ENCODE results near the gene FOXD1.
A peak's percentile ranks its signal among the peaks of the same experiment; 100 is the strongest.

Gene FOXD1

GRCh38 chr5:73450137-73450536, 1.6 kb upstream of the FOXD1 start:
- H3K27me3 ChIP-seq (ENCODE audit: control insufficient read depth in 5 of 5, insufficient read depth in 4 of 5, low read length in 5 of 5), result peaks cover 43 to 75% (median 71%) of the 10 kb centered on the region in 5 donors
- peaks cover 0 to 31% (median 24%) of the 10 kb centered on the region in 5 donors for H3K4me1 ChIP-seq (ENCODE audit: control insufficient read depth in 5 of 5, insufficient read depth in 5 of 5, low read length in 5 of 5)
- H3K27ac ChIP-seq (ENCODE audit: low read depth, low read length), result no peak overlapping the region
- peaks cover 0 to 2% (median 0%) of the 10 kb centered on the region in 5 donors for H3K9me3 ChIP-seq (ENCODE audit: control insufficient read depth in 5 of 5, low read length in 5 of 5)
- H3K9ac ChIP-seq (ENCODE audit: low read length in 5 of 5), result no peak overlapping the region
- no peak overlapping the region for H3K4me3 ChIP-seq (ENCODE audit: low read depth in 1 of 5, low read length in 5 of 5)
- no peaks in the 10 kb centered on the region for H3K36me3 ChIP-seq (ENCODE audit: control insufficient read depth in 5 of 5, insufficient read depth in 5 of 5, low read length in 5 of 5)

- H3K9me3 ChIP-seq (ENCODE audit: control insufficient read depth in 5 of 5, low read length in 5 of 5), result peaks cover 0 to 2% (median 0%) of the 10 kb centered on the region in 5 donors
- H3K36me3 ChIP-seq (ENCODE audit: control insufficient read depth in 5 of 5, insufficient read depth in 5 of 5, low read length in 5 of 5), result no peaks in the 10 kb centered on the region
- peaks cover 60 to 83% (median 79%) of the 10 kb centered on the region in 5 donors for H3K27me3 ChIP-seq (ENCODE audit: control insufficient read depth in 5 of 5, insufficient read depth in 4 of 5, low read length in 5 of 5)
- no peak overlapping the region for H3K27ac ChIP-seq (ENCODE audit: low read depth, low read length)
- H3K4me3 ChIP-seq (ENCODE audit: low read depth in 1 of 5, low read length in 5 of 5), result peak overlapping the region in 4 of 5 donors; percentile 37 to 64 (median 54)
- H3K9ac ChIP-seq (ENCODE audit: low read length in 5 of 5), result no peak overlapping the region
- peaks cover 0 to 31% (median 24%) of the 10 kb centered on the region in 5 donors for H3K4me1 ChIP-seq (ENCODE audit: control insufficient read depth in 5 of 5, insufficient read depth in 5 of 5, low read length in 5 of 5)
Observed at GRCh38 chr5:73447530-73448462, 781 bp downstream of the FOXD1 start.

- Histone ChIP-seq H3K27me3 (ENCODE audit: control insufficient read depth in 5 of 5, insufficient read depth in 4 of 5, low read length in 5 of 5) (peaks cover 60 to 83% (median 79%) of the 10 kb centered on the region in 5 donors), H3K4me1 (ENCODE audit: control insufficient read depth in 5 of 5, insufficient read depth in 5 of 5, low read length in 5 of 5) (peaks cover 0 to 31% (median 24%) of the 10 kb centered on the region in 5 donors), H3K36me3 (ENCODE audit: control insufficient read depth in 5 of 5, insufficient read depth in 5 of 5, low read length in 5 of 5) (no peaks in the 10 kb centered on the region), H3K9me3 (ENCODE audit: control insufficient read depth in 5 of 5, low read length in 5 of 5) (peaks cover 0 to 2% (median 0%) of the 10 kb centered on the region in 5 donors), H3K27ac (ENCODE audit: low read depth, low read length) (no peak overlapping the region), H3K9ac (ENCODE audit: low read length in 5 of 5) (no peak overlapping the region), H3K4me3 (ENCODE audit: low read depth in 1 of 5, low read length in 5 of 5) (peak overlapping the region in 1 of 5 donors; percentile 47)
Observed at GRCh38 chr5:73446631-73447529, 1.7 kb downstream of the FOXD1 start.

GRCh38 chr5:73445665-73446630, 2.6 kb downstream of the FOXD1 start:
- Histone ChIP-seq H3K27me3 (ENCODE audit: control insufficient read depth in 5 of 5, insufficient read depth in 4 of 5, low read length in 5 of 5) (peaks cover 62 to 82% (median 81%) of the 10 kb centered on the region in 5 donors), H3K9ac (ENCODE audit: low read length in 5 of 5) (no peak overlapping the region)

GRCh38 chr5:73444499-73445438, 3.8 kb downstream of the FOXD1 start:
- peaks cover 0 to 20% (median 13%) of the 10 kb centered on the region in 5 donors for H3K4me1 ChIP-seq (ENCODE audit: control insufficient read depth in 5 of 5, insufficient read depth in 5 of 5, low read length in 5 of 5)
- H3K36me3 ChIP-seq (ENCODE audit: control insufficient read depth in 5 of 5, insufficient read depth in 5 of 5, low read length in 5 of 5), result no peaks in the 10 kb centered on the region
- H3K9me3 ChIP-seq (ENCODE audit: control insufficient read depth in 5 of 5, low read length in 5 of 5), result peaks cover 0 to 2% (median 0%) of the 10 kb centered on the region in 5 donors
- no peak overlapping the region for H3K27ac ChIP-seq (ENCODE audit: low read depth, low read length)
- peaks cover 60 to 80% (median 79%) of the 10 kb centered on the region in 5 donors for H3K27me3 ChIP-seq (ENCODE audit: control insufficient read depth in 5 of 5, insufficient read depth in 4 of 5, low read length in 5 of 5)
- no peak overlapping the region for H3K4me3 ChIP-seq (ENCODE audit: low read depth in 1 of 5, low read length in 5 of 5)
- H3K9ac ChIP-seq (ENCODE audit: low read length in 5 of 5), result no peak overlapping the region

More at GRCh38 chr5:73445665-73446630, 2.6 kb downstream of the FOXD1 start:
- Histone ChIP-seq H3K4me3 (ENCODE audit: low read depth in 1 of 5, low read length in 5 of 5) (no peak overlapping the region), H3K27ac (ENCODE audit: low read depth, low read length) (no peak overlapping the region), H3K36me3 (ENCODE audit: control insufficient read depth in 5 of 5, insufficient read depth in 5 of 5, low read length in 5 of 5) (no peaks in the 10 kb centered on the region), H3K4me1 (ENCODE audit: control insufficient read depth in 5 of 5, insufficient read depth in 5 of 5, low read length in 5 of 5) (peaks cover 0 to 23% (median 15%) of the 10 kb centered on the region in 5 donors), H3K9me3 (ENCODE audit: control insufficient read depth in 5 of 5, low read length in 5 of 5) (peaks cover 0 to 2% (median 0%) of the 10 kb centered on the region in 5 donors)

- Histone ChIP-seq H3K36me3 (ENCODE audit: control insufficient read depth in 5 of 5, insufficient read depth in 5 of 5, low read length in 5 of 5) (no peaks in the 10 kb centered on the region), H3K9me3 (ENCODE audit: control insufficient read depth in 5 of 5, low read length in 5 of 5) (no peaks in the 10 kb centered on the region), H3K4me1 (ENCODE audit: control insufficient read depth in 5 of 5, insufficient read depth in 5 of 5, low read length in 5 of 5) (peaks cover 0 to 17% (median 9%) of the 10 kb centered on the region in 5 donors), H3K4me3 (ENCODE audit: low read depth in 1 of 5, low read length in 5 of 5) (no peak overlapping the region), H3K27ac (ENCODE audit: low read depth, low read length) (no peak overlapping the region), H3K27me3 (ENCODE audit: control insufficient read depth in 5 of 5, insufficient read depth in 4 of 5, low read length in 5 of 5) (peaks cover 57 to 80% (median 77%) of the 10 kb centered on the region in 5 donors), H3K9ac (ENCODE audit: low read length in 5 of 5) (no peak overlapping the region)
Observed at GRCh38 chr5:73443829-73444498, 4.6 kb downstream of the FOXD1 start.

GRCh38 chr5:73442996-73443627, 5.5 kb downstream of the FOXD1 start:
- Histone ChIP-seq H3K27ac (ENCODE audit: low read depth, low read length) (no peak overlapping the region), H3K36me3 (ENCODE audit: control insufficient read depth in 5 of 5, insufficient read depth in 5 of 5, low read length in 5 of 5) (no peaks in the 10 kb centered on the region), H3K9me3 (ENCODE audit: control insufficient read depth in 5 of 5, low read length in 5 of 5) (no peaks in the 10 kb centered on the region), H3K4me3 (ENCODE audit: low read depth in 1 of 5, low read length in 5 of 5) (no peak overlapping the region), H3K9ac (ENCODE audit: low read length in 5 of 5) (no peak overlapping the region), H3K4me1 (ENCODE audit: control insufficient read depth in 5 of 5, insufficient read depth in 5 of 5, low read length in 5 of 5) (peaks cover 0 to 10% (median 3%) of the 10 kb centered on the region in 5 donors), H3K27me3 (ENCODE audit: control insufficient read depth in 5 of 5, insufficient read depth in 4 of 5, low read length in 5 of 5) (peaks cover 60 to 84% (median 79%) of the 10 kb centered on the region in 5 donors)
